ENCODE data around the gene TMEM255B.
"Not testable (repeated sequence)": the region's sequence is repeated elsewhere in the genome, so short reads cannot be mapped to it uniquely, and the experiment has no call there.

The TMEM255B gene

DNA sequence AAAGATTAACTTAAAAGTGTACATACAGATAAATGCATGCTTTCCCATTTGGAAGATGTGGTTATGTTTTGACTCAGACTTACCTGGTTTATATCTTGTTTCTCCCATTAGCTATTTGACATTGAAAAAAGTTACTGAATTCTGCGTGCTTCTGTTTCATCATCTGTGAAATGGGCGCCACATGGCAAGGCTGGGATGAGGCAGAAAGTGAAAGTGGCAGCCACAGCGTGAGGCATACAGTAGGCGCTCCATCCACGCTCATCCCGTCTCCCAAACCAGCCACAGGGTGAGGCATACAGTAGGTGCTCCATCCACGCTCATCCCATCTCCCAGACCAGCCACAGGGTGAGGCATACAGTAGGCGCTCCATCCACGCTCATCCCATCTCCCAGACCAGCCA is 14.0 kb upstream of the TMEM255B start:
- ChIA-PET POLR2A (no interaction called here), CTCF (no interaction called here)
- DNase-seq (ENCODE audit: extremely low spot score) = no peak
- TF ChIP-seq L3MBTL2 (conservative IDR thresholded peaks at IDR 0.05) (no peak), ZNF384 (IDR thresholded peaks at IDR 0.05) (no peak), SP1 (IDR thresholded peaks at IDR 0.05) (no peak), TARDBP (IDR thresholded peaks at IDR 0.05) (no peak), BHLHE40 (IDR thresholded peaks at IDR 0.05; ENCODE audit: borderline replicate concordance) (no peak), FOXK2 (IDR thresholded peaks at IDR 0.05) (no peak), ARNT (IDR thresholded peaks at IDR 0.05) (no peak), FOXA1 (IDR thresholded peaks at IDR 0.05) (no peak), CTBP1 (IDR thresholded peaks at IDR 0.05; ENCODE audit: borderline replicate concordance) (no peak), NFRKB (IDR thresholded peaks at IDR 0.05) (no peak), LEF1 (IDR thresholded peaks at IDR 0.05; ENCODE audit: borderline replicate concordance) (no peak), ELF4 (IDR thresholded peaks at IDR 0.05) (no peak), FOXM1 (IDR thresholded peaks at IDR 0.05; ENCODE audit: borderline replicate concordance) (no peak)
- TF ChIP-seq, protein P1, sequence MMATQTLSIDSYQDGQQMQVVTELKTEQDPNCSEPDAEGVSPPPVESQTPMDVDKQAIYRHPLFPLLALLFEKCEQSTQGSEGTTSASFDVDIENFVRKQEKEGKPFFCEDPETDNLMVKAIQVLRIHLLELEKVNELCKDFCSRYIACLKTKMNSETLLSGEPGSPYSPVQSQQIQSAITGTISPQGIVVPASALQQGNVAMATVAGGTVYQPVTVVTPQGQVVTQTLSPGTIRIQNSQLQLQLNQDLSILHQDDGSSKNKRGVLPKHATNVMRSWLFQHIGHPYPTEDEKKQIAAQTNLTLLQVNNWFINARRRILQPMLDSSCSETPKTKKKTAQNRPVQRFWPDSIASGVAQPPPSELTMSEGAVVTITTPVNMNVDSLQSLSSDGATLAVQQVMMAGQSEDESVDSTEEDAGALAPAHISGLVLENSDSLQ (IDR thresholded peaks at IDR 0.05) = no peak

- DNase-seq (ENCODE audit: extremely low spot score); POLR2A ChIA-PET; CTCF ChIA-PET: not testable (repeated sequence)
Observed at GRCh38 chr13:113745500-113746142, 13.4 kb upstream of the TMEM255B start.

- CTCF ChIA-PET = no interaction called here
- POLR2A ChIA-PET = no interaction called here
- DNase-seq (ENCODE audit: extremely low spot score) = no peak
- no peak for TF ChIP-seq ELF4 (IDR thresholded peaks at IDR 0.05)
- no peak for TF ChIP-seq FOXK2 (IDR thresholded peaks at IDR 0.05)
- TF ChIP-seq, protein P1 (IDR thresholded peaks at IDR 0.05) = no peak
- TF ChIP-seq CTBP1 (IDR thresholded peaks at IDR 0.05; ENCODE audit: borderline replicate concordance) = no peak
- no peak for TF ChIP-seq NFRKB (IDR thresholded peaks at IDR 0.05)
- TF ChIP-seq ZNF384 (IDR thresholded peaks at IDR 0.05) = no peak
- TF ChIP-seq HDGF (IDR thresholded peaks at IDR 0.05; ENCODE audit: borderline replicate concordance) = no peak
- TF ChIP-seq TARDBP (IDR thresholded peaks at IDR 0.05) = no peak
- no peak for TF ChIP-seq FOXM1 (IDR thresholded peaks at IDR 0.05; ENCODE audit: borderline replicate concordance)
- no peak for TF ChIP-seq SUZ12 (IDR thresholded peaks at IDR 0.05)
- no peak for TF ChIP-seq ARNT (IDR thresholded peaks at IDR 0.05)
- no peak for TF ChIP-seq SP1 (IDR thresholded peaks at IDR 0.05)
- TF ChIP-seq LEF1 (IDR thresholded peaks at IDR 0.05; ENCODE audit: borderline replicate concordance) = no peak
- no peak for TF ChIP-seq L3MBTL2 (conservative IDR thresholded peaks at IDR 0.05)
- no peak for TF ChIP-seq BHLHE40 (IDR thresholded peaks at IDR 0.05; ENCODE audit: borderline replicate concordance)
- TF ChIP-seq FOXA1 (IDR thresholded peaks at IDR 0.05) = no peak
Observed at GRCh38 chr13:113746143-113746525, 12.9 kb upstream of the TMEM255B start.

GRCh38 chr13:113746671-113747070 is 12.4 kb upstream of the TMEM255B start:
- CTCF ChIA-PET = no interaction called here
- TF ChIP-seq ZNF384 (IDR thresholded peaks at IDR 0.05) (no peak), HDGF (IDR thresholded peaks at IDR 0.05; ENCODE audit: borderline replicate concordance) (no peak), TARDBP (IDR thresholded peaks at IDR 0.05) (no peak), FOXK2 (IDR thresholded peaks at IDR 0.05) (no peak), LEF1 (IDR thresholded peaks at IDR 0.05; ENCODE audit: borderline replicate concordance) (no peak)
- TF ChIP-seq, protein P1 (IDR thresholded peaks at IDR 0.05) = no peak
- POLR2A ChIA-PET = no interaction called here
- DNase-seq (ENCODE audit: extremely low spot score) = no peak

- DNase-seq (ENCODE audit: extremely low spot score) = no peak
- CTCF ChIA-PET = no interaction called here
- POLR2A ChIA-PET = no interaction called here
- no peak for TF ChIP-seq LEF1 (IDR thresholded peaks at IDR 0.05; ENCODE audit: borderline replicate concordance)
- TF ChIP-seq, protein P1 (IDR thresholded peaks at IDR 0.05) = no peak
- no peak for TF ChIP-seq FOXK2 (IDR thresholded peaks at IDR 0.05)
- TF ChIP-seq L3MBTL2 (conservative IDR thresholded peaks at IDR 0.05) = no peak
- TF ChIP-seq ARNT (IDR thresholded peaks at IDR 0.05) = no peak
- no peak for TF ChIP-seq ZNF384 (IDR thresholded peaks at IDR 0.05)
- TF ChIP-seq ELF4 (IDR thresholded peaks at IDR 0.05) = no peak
- no peak for TF ChIP-seq TARDBP (IDR thresholded peaks at IDR 0.05)
- TF ChIP-seq SUZ12 (IDR thresholded peaks at IDR 0.05) = no peak
- TF ChIP-seq NFRKB (IDR thresholded peaks at IDR 0.05) = no peak
- no peak for TF ChIP-seq HDGF (IDR thresholded peaks at IDR 0.05; ENCODE audit: borderline replicate concordance)
- no peak for TF ChIP-seq CTBP1 (IDR thresholded peaks at IDR 0.05; ENCODE audit: borderline replicate concordance)
- no peak for TF ChIP-seq FOXA1 (IDR thresholded peaks at IDR 0.05)
- no peak for TF ChIP-seq FOXM1 (IDR thresholded peaks at IDR 0.05; ENCODE audit: borderline replicate concordance)
- no peak for TF ChIP-seq SP1 (IDR thresholded peaks at IDR 0.05)
- TF ChIP-seq BHLHE40 (IDR thresholded peaks at IDR 0.05; ENCODE audit: borderline replicate concordance) = no peak
Observed at GRCh38 chr13:113747291-113747833, 11.7 kb upstream of the TMEM255B start.
